Upper lobe of right lung (tissue), 1 donor: ENCODE results near the gene ESRRG. TPM values are rescaled to one million over a fixed set of nuclear protein-coding genes. Genes with fewer than 3 reads are reported as not detected.

ENCODE experiments used
- ATAC-seq: fragments of 200-7000 bp; cut with Tn5 transposase; one replicate; pipeline ENCODE4 v1.9.1; 2020; ENCODE audit warnings: mild to moderate bottlenecking, moderate library complexity
- DNase-seq: peaks from one replicate; pipeline ENCODE4 v3.0.0-alpha.2; 2020
- H3K27ac ChIP-seq: fragments of 200-600 bp; one replicate; pipeline ENCODE4 v1.8.0; 2022
- H3K27me3 ChIP-seq: fragments of 200-600 bp; one replicate; pipeline ENCODE4 v1.8.0; 2022; ENCODE audit warnings: mild to moderate bottlenecking
- H3K36me3 ChIP-seq: fragments of 200-600 bp; one replicate; pipeline ENCODE4 v1.8.0; 2022
- H3K4me1 ChIP-seq: fragments of 200-600 bp; one replicate; pipeline ENCODE4 v1.8.0; 2022
- H3K4me3 ChIP-seq: fragments of 200-600 bp; one replicate; pipeline ENCODE4 v1.8.0; 2022; ENCODE audit warnings: mild to moderate bottlenecking
- H3K9me3 ChIP-seq: fragments of 200-600 bp; one replicate; pipeline ENCODE4 v1.8.0; 2022
- CTCF ChIP-seq: fragments of 200-600 bp; IDR thresholded peaks from one replicate; pipeline ENCODE4 v1.8.0; 2022; ENCODE audit warnings: antibody characterized with exemption
- intact Hi-C: fragments of 100-400 bp; cut with DNase I; formaldehyde crosslinking; loops from one replicate; pipeline ENCODE4 v1.11.0; 2022
- total RNA-seq: library from RNA; stranded (reverse); fragmentation: NEBNext Ultra II Directional; extraction: Animal tissue kit (Norgen Biotek cat#: 25700); gene quantifications from one replicate; pipeline ENCODE4 v1.2.1, GENCODE V29; 2021
- donor health status: DM: no; HTN: yes; CAD: no; lungs with severe emphysema.

Gene ESRRG
- total RNA-seq, 1 donor from 2014 or later = 0.29 TPM

- ATAC-seq = no peak
- H3K27ac ChIP-seq = no peak overlapping the region
- DNase-seq = no peak
- no peaks in the 10 kb centered on the region for H3K9me3 ChIP-seq
- no peaks in the 10 kb centered on the region for H3K4me1 ChIP-seq
- no peak overlapping the region for H3K4me3 ChIP-seq
- no peak for TF ChIP-seq CTCF
- intact Hi-C loops = no loop called here
- H3K36me3 ChIP-seq = no peaks in the 10 kb centered on the region
- H3K27me3 ChIP-seq = no peaks in the 10 kb centered on the region
Observed at GRCh38 chr1:216614011-216614934, 109.0 kb downstream of the ESRRG start.

- H3K36me3 ChIP-seq = no peaks in the 10 kb centered on the region
- no peaks in the 10 kb centered on the region for H3K27me3 ChIP-seq
- ATAC-seq = no peak
- H3K4me1 ChIP-seq = no peaks in the 10 kb centered on the region
- intact Hi-C loops = no loop called here
- TF ChIP-seq CTCF = no peak
- H3K4me3 ChIP-seq = no peak overlapping the region
- DNase-seq = no peak
- no peak overlapping the region for H3K27ac ChIP-seq
- H3K9me3 ChIP-seq = no peaks in the 10 kb centered on the region
Observed at GRCh38 chr1:216612291-216612690, 110.9 kb downstream of the ESRRG start.

GRCh38 chr1:216607067-216607697 lies 116.0 kb downstream of the ESRRG start:
- intact Hi-C loops = no loop called here
- H3K9me3 ChIP-seq = no peaks in the 10 kb centered on the region
- H3K27me3 ChIP-seq = no peaks in the 10 kb centered on the region
- no peak for DNase-seq
- no peak for TF ChIP-seq CTCF
- H3K4me3 ChIP-seq = no peak overlapping the region
- H3K27ac ChIP-seq = no peak overlapping the region
- H3K36me3 ChIP-seq = no peaks in the 10 kb centered on the region
- ATAC-seq = no peak
- no peaks in the 10 kb centered on the region for H3K4me1 ChIP-seq

GRCh38 chr1:216606047-216606637 lies 117.1 kb downstream of the ESRRG start:
- no peak for TF ChIP-seq CTCF
- H3K36me3 ChIP-seq = no peaks in the 10 kb centered on the region
- H3K4me1 ChIP-seq = no peaks in the 10 kb centered on the region
- ATAC-seq (no peak), DNase-seq (no peak)
- intact Hi-C loops = no loop called here
- H3K9me3 ChIP-seq = no peaks in the 10 kb centered on the region
- no peak overlapping the region for H3K4me3 ChIP-seq
- H3K27ac ChIP-seq = no peak overlapping the region
- H3K27me3 ChIP-seq = no peaks in the 10 kb centered on the region

- intact Hi-C loops = no loop called here
- ATAC-seq = no peak
Observed at GRCh38 chr1:216604771-216605170, 118.5 kb downstream of the ESRRG start.

More at GRCh38 chr1:216604771-216605170, 118.5 kb downstream of the ESRRG start:
- no peak for TF ChIP-seq CTCF
- Histone ChIP-seq H3K36me3 (no peaks in the 10 kb centered on the region), H3K27ac (no peak overlapping the region), H3K27me3 (no peaks in the 10 kb centered on the region), H3K4me3 (no peak overlapping the region), H3K9me3 (no peaks in the 10 kb centered on the region), H3K4me1 (no peaks in the 10 kb centered on the region)
- no peak for DNase-seq
